Activated naive CD4-positive, alpha-beta T cell treated with anti-CD3 and anti-CD28 coated beads for 36 hours (primary cell): ENCODE data around the gene NDUFAF4. TPM values are rescaled to one million over a fixed set of nuclear protein-coding genes. Genes with fewer than 3 reads are reported as not detected.

Experiments
- CTCF ChIA-PET: fragments of 350-600 bp; sonication (Branson Sonifier 250); formaldehyde crosslinking; loops from one replicate; lab custom pipeline; 2021; ENCODE audit warnings: antibody characterized with exemption; lab: Charles Lee
- DNase-seq: peaks from one replicate; pipeline ENCODE4 v3.0.0-alpha.2; 2020
- H3K27ac Mint-ChIP-seq: one replicate; pipeline ENCODE4 v1.8.0; 2021; ENCODE audit warnings: mild to moderate bottlenecking, mixed read lengths
- H3K27me3 Mint-ChIP-seq: one replicate; pipeline ENCODE4 v1.8.0; 2021; ENCODE audit warnings: low read depth, mixed read lengths
- H3K36me3 Mint-ChIP-seq: one replicate; pipeline ENCODE4 v1.8.0; 2021; ENCODE audit warnings: low read depth, mixed read lengths
- H3K4me1 Mint-ChIP-seq: one replicate; pipeline ENCODE4 v1.8.0; 2021; ENCODE audit warnings: low read depth, mixed read lengths
- H3K4me3 Mint-ChIP-seq: one replicate; pipeline ENCODE4 v1.8.0; 2021; ENCODE audit warnings: mild to moderate bottlenecking, moderate library complexity, mixed read lengths
- H3K9me3 Mint-ChIP-seq: one replicate; pipeline ENCODE4 v1.8.0; 2021; ENCODE audit warnings: mixed read lengths
- intact Hi-C: fragments of 100-400 bp; cut with micrococcal nuclease; formaldehyde crosslinking; loops from one replicate; pipeline ENCODE4 v1.15.1; 2023
- total RNA-seq, 2 experiments: library from RNA; stranded (reverse); gene quantifications; one replicate each; pipeline ENCODE4 v1.2.3, GENCODE V29; 2021

The NDUFAF4 gene
- total RNA-seq, 2 experiments from 2014 or later = 49.5 to 53.3 TPM

GRCh38 chr6:96856856-96857255 lies 40.8 kb downstream of the NDUFAF4 start:
- Mint-ChIP-seq H3K4me3 (no peak overlapping the region), H3K36me3 (no peaks in the 10 kb centered on the region), H3K4me1 (no peaks in the 10 kb centered on the region), H3K9me3 (no peaks in the 10 kb centered on the region), H3K27ac (no peak overlapping the region), H3K27me3 (peaks cover 10% of the 10 kb centered on the region)
- CTCF ChIA-PET = no interaction called here
- intact Hi-C loops = no loop called here
- no peak for DNase-seq

GRCh38 chr6:96853083-96853482 lies 44.6 kb downstream of the NDUFAF4 start:
- Mint-ChIP-seq H3K36me3 (no peaks in the 10 kb centered on the region), H3K9me3 (no peaks in the 10 kb centered on the region), H3K27me3 (peaks cover 4% of the 10 kb centered on the region), H3K27ac (no peak overlapping the region), H3K4me1 (no peaks in the 10 kb centered on the region), H3K4me3 (no peak overlapping the region)
- CTCF ChIA-PET = no interaction called here
- intact Hi-C loops = no loop called here
- no peak for DNase-seq

- intact Hi-C loops = no loop called here
- H3K27ac Mint-ChIP-seq = no peak overlapping the region
- no peak overlapping the region for H3K4me3 Mint-ChIP-seq
- no peak for DNase-seq
- CTCF ChIA-PET = no interaction called here
- H3K36me3 Mint-ChIP-seq = no peaks in the 10 kb centered on the region
- no peaks in the 10 kb centered on the region for H3K4me1 Mint-ChIP-seq
- H3K9me3 Mint-ChIP-seq = no peaks in the 10 kb centered on the region
- H3K27me3 Mint-ChIP-seq = peaks cover 4% of the 10 kb centered on the region
Measured at GRCh38 chr6:96852605-96853004, 45.1 kb downstream of the NDUFAF4 start.

- peaks cover 3% of the 10 kb centered on the region for H3K27me3 Mint-ChIP-seq
- DNase-seq = no peak
Measured at GRCh38 chr6:96851858-96852257, 45.8 kb downstream of the NDUFAF4 start.

GRCh38 chr6:96849615-96850014 lies 48.1 kb downstream of the NDUFAF4 start:
- H3K36me3 Mint-ChIP-seq = peaks cover 3% of the 10 kb centered on the region
- H3K27ac Mint-ChIP-seq = no peak overlapping the region
- intact Hi-C loops = no loop called here
- no peak for DNase-seq
- H3K4me1 Mint-ChIP-seq = no peaks in the 10 kb centered on the region
- H3K4me3 Mint-ChIP-seq = no peak overlapping the region
- H3K27me3 Mint-ChIP-seq = no peaks in the 10 kb centered on the region
- peaks cover 2% of the 10 kb centered on the region for H3K9me3 Mint-ChIP-seq
- CTCF ChIA-PET = no interaction called here

More at GRCh38 chr6:96851858-96852257, 45.8 kb downstream of the NDUFAF4 start:
- H3K36me3 Mint-ChIP-seq = peaks cover 3% of the 10 kb centered on the region
- H3K9me3 Mint-ChIP-seq = no peaks in the 10 kb centered on the region
- intact Hi-C loops = no loop called here
- CTCF ChIA-PET = no interaction called here
- H3K4me1 Mint-ChIP-seq = no peaks in the 10 kb centered on the region
- no peak overlapping the region for H3K4me3 Mint-ChIP-seq
- H3K27ac Mint-ChIP-seq = no peak overlapping the region

GRCh38 chr6:96844530-96844929 lies 53.2 kb downstream of the NDUFAF4 start:
- H3K27me3 Mint-ChIP-seq = peaks cover 4% of the 10 kb centered on the region
- intact Hi-C loops = no loop called here
- peaks cover 3% of the 10 kb centered on the region for H3K36me3 Mint-ChIP-seq
- H3K27ac Mint-ChIP-seq = no peak overlapping the region
- no peak overlapping the region for H3K4me3 Mint-ChIP-seq
- peaks cover 5% of the 10 kb centered on the region for H3K9me3 Mint-ChIP-seq
- CTCF ChIA-PET = no interaction called here
- no peaks in the 10 kb centered on the region for H3K4me1 Mint-ChIP-seq
- no peak for DNase-seq

GRCh38 chr6:96841345-96841744 lies 56.3 kb downstream of the NDUFAF4 start:
- Mint-ChIP-seq H3K27me3 (peaks cover 25% of the 10 kb centered on the region), H3K4me1 (peaks cover 6% of the 10 kb centered on the region)
- intact Hi-C loops = no loop called here

More at GRCh38 chr6:96841345-96841744, 56.3 kb downstream of the NDUFAF4 start:
- Mint-ChIP-seq H3K27ac (no peak overlapping the region), H3K9me3 (peaks cover 5% of the 10 kb centered on the region), H3K36me3 (no peaks in the 10 kb centered on the region), H3K4me3 (no peak overlapping the region)
- CTCF ChIA-PET = no interaction called here
- no peak for DNase-seq

Other genes starting within 250 kb of the NDUFAF4 start
- under 1 TPM; 0.72 to 0.81 TPM for gene GPR63, start 60.4 kb downstream of the NDUFAF4 start, total RNA-seq
- 1 to 10 TPM; 1.2 to 1.9 TPM for gene KLHL32, start 26.8 kb upstream of the NDUFAF4 start, total RNA-seq